ENCODE results near the gene BTG2.

- TF ChIP-seq CTCF (IDR thresholded peaks at IDR 0.05) (no peak), POLR2A (IDR thresholded peaks at IDR 0.05) (no peak)
These were observed 41.4 kb downstream of the BTG2 start for GRCh38 chr1:203346769-203347102.

Measured in breast epithelium (tissue), 3 donors.